Caco-2 (cell line): Measurements from ENCODE around the gene UXS1. TPM values are rescaled to one million over a fixed set of nuclear protein-coding genes. Genes with fewer than 3 reads are reported as not detected.
A peak's percentile ranks its signal among the peaks of the same experiment; 100 is the strongest.
"Not testable (repeated sequence)": the region's sequence is repeated elsewhere in the genome, so short reads cannot be mapped to it uniquely, and the experiment has no call there.

ENCODE experiments used
- Bru-seq: library from RNA; stranded (reverse); fragments of 400-500 nt; gene quantifications from one replicate; lab custom pipeline; 2021; lab: Mats Ljungman, UMichigan
- BruChase-seq, 2 experiments: library from RNA; stranded (reverse); fragments of 400-500 nt; gene quantifications; one replicate each; lab custom pipeline; 2021; lab: Mats Ljungman, UMichigan
- BruUV-seq: library from RNA; stranded (reverse); fragments of 400-500 nt; replicated peaks from 2 replicates; lab custom pipeline; 2021; lab: Mats Ljungman, UMichigan
- CTCF ChIA-PET: fragments of 300-600 bp; sonication (Branson Sonifier 250); formaldehyde crosslinking; loops from one replicate; lab custom pipeline; 2022; ENCODE audit warnings: antibody characterized with exemption; lab: Charles Lee
- POLR2A ChIA-PET: fragments of 300-600 bp; sonication (Branson Sonifier 250); formaldehyde crosslinking; loops from one replicate; lab custom pipeline; 2022; ENCODE audit warnings: antibody characterized with exemption; lab: Charles Lee
- DNase-seq, 2 experiments: peaks; one replicate each; pipeline versions ENCODE4 v3.0.0 to v3.0.0-alpha.2; 2020 to 2022
- H3K27me3 ChIP-seq: replicated peaks from 2 replicates; pipeline ENCODE4 v1.6.0; 2011; ENCODE audit warnings: low read length; ENCODE audit not compliant: control insufficient read depth, insufficient read depth
- H3K36me3 ChIP-seq: 2 replicates; pipeline ENCODE4 v1.5.1; 2011; ENCODE audit warnings: low read length; ENCODE audit not compliant: control insufficient read depth, insufficient read depth
- H3K4me1 ChIP-seq: fragments of 250-450 bp; sonication (Bioruptor Pico); 2 replicates; pipeline ENCODE4 v1.5.1; 2020; ENCODE audit warnings: mild to moderate bottlenecking
- H3K4me3 ChIP-seq: 2 replicates; pipeline ENCODE4 v1.5.1; 2011; ENCODE audit warnings: low read depth, mild to moderate bottlenecking, control low read depth, low read length
- H3K9me3 ChIP-seq: fragments of 250-450 bp; sonication (Bioruptor Pico); 2 replicates; pipeline ENCODE4 v1.5.1; 2020; ENCODE audit warnings: mild to moderate bottlenecking, moderate library complexity
- H3K27ac Mint-ChIP-seq: one replicate; pipeline ENCODE4 v1.8.0; 2022; ENCODE audit warnings: mixed read lengths; ENCODE audit not compliant: unreplicated experiment
- H3K27me3 Mint-ChIP-seq: one replicate; pipeline ENCODE4 v1.8.0; 2022; ENCODE audit warnings: mixed read lengths; ENCODE audit not compliant: insufficient read depth, unreplicated experiment
- H3K36me3 Mint-ChIP-seq: one replicate; pipeline ENCODE4 v1.8.0; 2022; ENCODE audit warnings: mild to moderate bottlenecking, mixed read lengths; ENCODE audit not compliant: insufficient read depth, unreplicated experiment
- H3K4me1 Mint-ChIP-seq: one replicate; pipeline ENCODE4 v1.8.0; 2022; ENCODE audit warnings: low read depth, mixed read lengths; ENCODE audit not compliant: unreplicated experiment
- H3K4me3 Mint-ChIP-seq: one replicate; pipeline ENCODE4 v1.8.0; 2022; ENCODE audit warnings: mild to moderate bottlenecking, moderate library complexity, mixed read lengths; ENCODE audit not compliant: unreplicated experiment
- H3K9me3 Mint-ChIP-seq: one replicate; pipeline ENCODE4 v1.8.0; 2022; ENCODE audit warnings: mixed read lengths; ENCODE audit not compliant: unreplicated experiment
- intact Hi-C: fragments of 100-400 bp; cut with micrococcal nuclease; formaldehyde crosslinking; loops from one replicate; pipeline ENCODE4 v1.10.0; 2022; ENCODE audit not compliant: unreplicated experiment
- long read RNA-seq: library from polyadenylated mRNA; stranded (forward); transcript quantifications from one replicate; pipeline ENCODE4 v2.0.0, GENCODE V29; 2022
- total RNA-seq: library from RNA; stranded (reverse); gene quantifications from 2 replicates; pipeline ENCODE4 v1.2.3, GENCODE V29; 2022
- TF ChIP-seq, protein P1 (sequence below), 2 experiments: fragments of 200-600 bp in 1 of 2; IDR thresholded peaks; 1 replicate in 1 of 2; 2 replicates in 1 of 2; pipeline versions ENCODE4 v1.5.1 to v1.8.0; 2011 to 2022; ENCODE audit warnings: antibody characterized with exemption in 1 of 2, control low read depth in 1 of 2, inconsistent platforms in 1 of 2, low read depth in 1 of 2, low read length in 1 of 2, mild to moderate bottlenecking in 1 of 2, moderate library complexity in 1 of 2; ENCODE audit not compliant: insufficient read depth in 1 of 2, severe bottlenecking in 1 of 2, unreplicated experiment in 1 of 2

Gene UXS1
- total RNA-seq (71.5 and 72.7 TPM in 2 replicates), Bru-seq, nascent RNA (percentile 81 among the genes with signal in this experiment), BruChase-seq, experiment 1, labeled RNA remaining after a 2-hour chase (percentile 79 among the genes with signal in this experiment), BruChase-seq, experiment 2, labeled RNA remaining after a 6-hour chase (percentile 79 among the genes with signal in this experiment)
- long read RNA-seq, transcript UXS1-203 (15 exons, 1,839 nt), result major isoform, 76 of 129 reads
- long read RNA-seq, transcript UXS1-201 (15 exons, 2,099 nt), result minor isoform, 13 of 129 reads
- long read RNA-seq, partial matches to known transcripts, result 12 of 129 reads
- long read RNA-seq, other reads (novel, unspliced or antisense), result 28 of 129 reads

DNA sequence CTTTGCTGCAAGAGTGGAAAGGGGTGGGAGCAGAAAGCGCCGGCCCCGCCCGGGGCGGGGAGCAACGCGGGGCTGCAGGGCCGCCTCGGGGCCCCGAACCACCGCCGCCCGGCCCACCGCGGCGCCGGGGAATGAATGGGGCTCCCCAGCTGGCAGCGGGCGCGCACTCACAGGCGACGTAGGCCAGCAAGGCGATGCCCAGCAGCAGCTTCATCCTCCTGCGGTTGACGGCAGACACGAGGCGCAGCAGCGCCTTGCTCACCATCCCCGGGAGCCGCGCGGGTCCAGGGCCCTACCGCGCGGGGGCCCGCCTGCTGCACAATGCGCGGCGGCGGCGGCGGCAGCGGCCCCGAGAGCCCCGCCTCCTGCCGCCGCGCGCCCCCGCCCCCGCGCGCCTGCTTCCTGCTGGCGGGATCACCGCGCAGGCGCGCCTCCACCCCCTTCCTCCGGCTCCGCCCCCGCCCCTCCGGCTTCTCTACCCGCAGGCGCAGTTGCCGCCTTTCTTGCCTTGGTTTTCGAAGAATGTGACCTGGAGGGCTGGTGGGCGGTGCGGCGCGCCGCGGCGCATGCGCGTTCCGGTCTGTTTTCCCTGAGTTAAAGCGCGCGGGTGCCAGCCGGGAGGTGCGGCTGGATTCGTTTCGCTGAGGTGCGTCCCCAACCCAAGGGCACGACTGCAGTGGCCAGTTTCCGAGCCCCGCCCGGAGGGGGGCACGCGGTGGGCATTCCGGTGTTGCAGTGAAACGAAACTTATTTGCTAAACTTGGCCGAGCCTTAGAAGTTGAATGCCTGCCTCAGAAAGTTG lies at the start of gene UXS1:
Gene UXS1 (minus strand): TSS at position 325 of the 802 bp plus-strand sequence. CDS start 60 bp downstream, at position 265.
- no peaks in the 10 kb centered on the region for H3K9me3 Mint-ChIP-seq
- no TSS peak for BruUV-seq
- H3K27me3 Mint-ChIP-seq, result no peaks in the 10 kb centered on the region
- peaks cover 21% of the 10 kb centered on the region for H3K36me3 Mint-ChIP-seq
- Histone ChIP-seq H3K27me3 (no peaks in the 10 kb centered on the region), H3K4me1 (peaks cover 23% of the 10 kb centered on the region), H3K36me3 (no peaks in the 10 kb centered on the region), H3K9me3 (no peaks in the 10 kb centered on the region), H3K4me3 (peak within 1 kb of the TSS; percentile 91)
- intact Hi-C loops, result loop anchor here (1.0 to 5.0 kb wide), 3 partner anchors 32 to 85 kb away; no protein-coding TSS in a partner anchor
- TF ChIP-seq, protein P1, sequence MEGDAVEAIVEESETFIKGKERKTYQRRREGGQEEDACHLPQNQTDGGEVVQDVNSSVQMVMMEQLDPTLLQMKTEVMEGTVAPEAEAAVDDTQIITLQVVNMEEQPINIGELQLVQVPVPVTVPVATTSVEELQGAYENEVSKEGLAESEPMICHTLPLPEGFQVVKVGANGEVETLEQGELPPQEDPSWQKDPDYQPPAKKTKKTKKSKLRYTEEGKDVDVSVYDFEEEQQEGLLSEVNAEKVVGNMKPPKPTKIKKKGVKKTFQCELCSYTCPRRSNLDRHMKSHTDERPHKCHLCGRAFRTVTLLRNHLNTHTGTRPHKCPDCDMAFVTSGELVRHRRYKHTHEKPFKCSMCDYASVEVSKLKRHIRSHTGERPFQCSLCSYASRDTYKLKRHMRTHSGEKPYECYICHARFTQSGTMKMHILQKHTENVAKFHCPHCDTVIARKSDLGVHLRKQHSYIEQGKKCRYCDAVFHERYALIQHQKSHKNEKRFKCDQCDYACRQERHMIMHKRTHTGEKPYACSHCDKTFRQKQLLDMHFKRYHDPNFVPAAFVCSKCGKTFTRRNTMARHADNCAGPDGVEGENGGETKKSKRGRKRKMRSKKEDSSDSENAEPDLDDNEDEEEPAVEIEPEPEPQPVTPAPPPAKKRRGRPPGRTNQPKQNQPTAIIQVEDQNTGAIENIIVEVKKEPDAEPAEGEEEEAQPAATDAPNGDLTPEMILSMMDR (IDR thresholded peaks at IDR 0.05; ENCODE audit: insufficient read depth in 1 of 2, low read depth in 1 of 2, low read length in 1 of 2, severe bottlenecking in 1 of 2, unreplicated experiment in 1 of 2), result no peak
- H3K4me3 Mint-ChIP-seq, result peak within 1 kb of the TSS; percentile 81
- ChIA-PET CTCF (interaction anchor here (1.0 kb wide), 1 partner anchor 29 kb away, joined by 5 read pairs; no protein-coding TSS in a partner anchor), POLR2A (interaction anchor here (1.0 to 1.2 kb wide), 2 partner anchors 32 to 1156 kb away, joined by 3 to 5 read pairs; partner anchors contain the start of gene MRPS9)
- H3K4me1 Mint-ChIP-seq, result peaks cover 42% of the 10 kb centered on the region
- H3K27ac Mint-ChIP-seq, result peak within 1 kb of the TSS; percentile 95
- DNase-seq, result peak; percentile 98

- H3K27me3 Mint-ChIP-seq, H3K36me3 ChIP-seq, H3K4me1 ChIP-seq, intact Hi-C loops, H3K4me1 Mint-ChIP-seq, CTCF ChIA-PET, POLR2A ChIA-PET, H3K27me3 ChIP-seq, DNase-seq, H3K4me3 ChIP-seq, H3K36me3 Mint-ChIP-seq, H3K9me3 ChIP-seq, BruUV-seq, H3K4me3 Mint-ChIP-seq, H3K27ac Mint-ChIP-seq: not testable (repeated sequence)
- H3K9me3 Mint-ChIP-seq, result peaks cover 33% of the 10 kb centered on the region
Measured at GRCh38 chr2:106239491-106239890, 45.4 kb upstream of the UXS1 start.

DNA sequence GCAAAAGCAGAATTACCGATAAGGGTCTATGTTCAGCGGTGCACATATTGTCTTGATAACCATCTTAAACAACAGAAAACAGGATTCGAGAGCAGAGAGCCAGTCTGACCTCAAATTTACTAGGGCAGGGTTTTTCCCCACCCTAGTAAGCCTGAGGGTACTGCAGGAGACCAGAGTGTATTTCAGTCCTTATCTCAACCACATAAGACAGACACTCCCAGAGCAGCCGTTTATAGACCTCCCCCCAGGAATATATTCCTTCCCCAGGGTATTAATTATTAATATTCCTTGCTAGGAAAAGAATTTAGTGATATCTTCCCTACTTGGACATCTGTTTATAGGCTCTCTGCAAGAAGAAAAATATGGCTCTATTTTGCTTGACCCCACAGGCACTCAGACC lies 41.3 kb upstream of the UXS1 start:
- H3K4me3 Mint-ChIP-seq, intact Hi-C loops, H3K27me3 ChIP-seq, DNase-seq, BruUV-seq, H3K4me1 Mint-ChIP-seq, H3K36me3 ChIP-seq, CTCF ChIA-PET, H3K4me1 ChIP-seq, H3K4me3 ChIP-seq, POLR2A ChIA-PET, H3K36me3 Mint-ChIP-seq, H3K27me3 Mint-ChIP-seq, H3K27ac Mint-ChIP-seq: not testable (repeated sequence)
- peaks cover 46% of the 10 kb centered on the region for H3K9me3 Mint-ChIP-seq
- peaks cover 14% of the 10 kb centered on the region; the same call in 1 of the 2 replicates for H3K9me3 ChIP-seq
